VCaP (cell line): ENCODE results near the gene GAPDHS.

Experiments used
- H3K27ac ChIP-seq: fragments of 450-650 bp; 2 replicates; pipeline ENCODE4 v1.5.1; 2017
- CTCF ChIP-seq: fragments of 450-650 bp; conservative IDR thresholded peaks from 2 replicates; pipeline ENCODE4 v1.5.1; 2017; ENCODE audit warnings: mild to moderate bottlenecking, moderate library complexity

The GAPDHS gene

DNA sequence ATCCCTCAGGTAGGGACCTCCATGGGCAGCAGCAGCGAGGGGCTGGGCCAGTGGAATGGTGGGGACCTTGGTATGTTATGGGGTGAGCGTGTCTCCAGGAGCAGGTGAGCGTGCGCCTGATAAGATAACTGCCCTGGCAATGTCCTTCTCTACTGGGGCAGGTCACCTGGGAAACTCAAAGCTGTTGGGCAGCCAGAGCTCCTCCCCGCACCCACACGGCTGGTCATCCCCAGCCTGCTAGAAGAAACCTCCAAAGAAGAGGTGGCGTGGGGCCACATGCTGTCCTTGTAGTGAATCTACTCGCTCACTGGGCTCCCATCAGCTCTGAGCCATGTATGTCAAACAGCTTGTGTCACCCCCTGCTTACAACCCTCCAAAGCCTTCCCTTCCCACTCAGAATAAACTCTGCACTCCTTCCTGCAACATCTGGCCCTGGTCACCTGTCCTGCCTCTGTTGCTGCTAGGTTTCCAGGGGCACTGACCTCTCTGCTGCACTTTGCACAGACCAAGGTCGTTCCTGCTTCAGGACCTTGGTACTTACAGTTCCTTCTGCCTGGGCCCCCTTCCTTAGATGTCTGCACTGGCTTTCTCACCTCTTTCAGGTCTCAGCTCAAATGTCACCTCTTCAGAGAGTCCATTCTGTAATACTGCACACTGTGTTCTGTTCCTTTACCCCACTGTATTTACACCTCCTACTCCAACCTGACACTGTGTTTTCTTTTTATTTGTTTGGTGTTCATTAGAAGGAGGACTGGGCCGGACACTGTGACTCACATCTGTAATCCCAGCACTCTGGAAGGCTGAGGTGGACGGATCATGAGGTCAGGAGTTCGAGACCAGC is 32.0 kb downstream of the GAPDHS start:
- no peak for TF ChIP-seq CTCF
- H3K27ac ChIP-seq = no peak overlapping the region

DNA sequence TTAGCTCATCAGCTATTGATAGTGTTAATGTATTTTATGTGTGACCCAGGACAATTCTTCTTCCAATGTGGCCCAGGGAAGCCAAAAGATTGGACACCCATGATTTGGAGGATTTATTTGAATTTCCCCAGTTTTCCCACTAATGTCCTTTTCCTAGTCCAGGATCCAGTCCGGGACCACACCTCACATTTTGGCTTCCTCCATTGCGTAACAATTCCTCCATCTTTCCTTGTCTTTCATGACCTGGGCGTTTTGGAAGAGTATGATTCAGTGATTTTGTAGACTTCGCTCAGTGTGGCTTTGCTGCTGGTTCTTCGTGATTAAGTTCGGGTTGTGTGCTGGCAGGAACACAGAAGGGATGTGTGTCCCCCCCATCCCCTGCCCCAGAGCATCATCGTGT is 33.5 kb downstream of the GAPDHS start:
- no peak overlapping the region for H3K27ac ChIP-seq
- TF ChIP-seq CTCF = no peak

GRCh38 chr19:35569281-35569781 is 36.1 kb downstream of the GAPDHS start:
- H3K27ac ChIP-seq = no peak overlapping the region
- TF ChIP-seq CTCF = no peak

GRCh38 chr19:35571406-35571965 is 38.2 kb downstream of the GAPDHS start:
- no peak for TF ChIP-seq CTCF
- H3K27ac ChIP-seq = no peak overlapping the region

GRCh38 chr19:35577918-35578317 is 44.7 kb downstream of the GAPDHS start:
- no peak for TF ChIP-seq CTCF
- no peak overlapping the region for H3K27ac ChIP-seq

DNA sequence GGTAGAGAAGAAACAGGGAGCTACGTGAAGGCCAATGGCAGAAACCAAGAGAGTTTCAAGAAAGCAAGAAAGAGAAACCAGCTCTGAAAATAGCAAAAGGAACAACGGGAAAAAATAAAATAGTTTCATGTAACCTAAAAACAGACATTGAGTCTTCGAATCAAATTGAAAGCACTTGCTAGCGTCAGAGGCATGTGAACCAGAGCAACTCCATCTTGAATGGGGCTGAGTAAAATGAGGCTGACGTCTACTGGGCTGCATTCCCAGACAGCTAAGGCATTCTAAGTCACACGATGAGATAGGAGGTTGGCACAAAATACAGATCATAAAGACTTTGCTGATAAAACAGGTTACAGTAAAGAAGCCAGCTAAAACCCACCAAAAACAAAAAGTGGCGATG is 45.5 kb downstream of the GAPDHS start:
- no peak overlapping the region for H3K27ac ChIP-seq
- no peak for TF ChIP-seq CTCF

DNA sequence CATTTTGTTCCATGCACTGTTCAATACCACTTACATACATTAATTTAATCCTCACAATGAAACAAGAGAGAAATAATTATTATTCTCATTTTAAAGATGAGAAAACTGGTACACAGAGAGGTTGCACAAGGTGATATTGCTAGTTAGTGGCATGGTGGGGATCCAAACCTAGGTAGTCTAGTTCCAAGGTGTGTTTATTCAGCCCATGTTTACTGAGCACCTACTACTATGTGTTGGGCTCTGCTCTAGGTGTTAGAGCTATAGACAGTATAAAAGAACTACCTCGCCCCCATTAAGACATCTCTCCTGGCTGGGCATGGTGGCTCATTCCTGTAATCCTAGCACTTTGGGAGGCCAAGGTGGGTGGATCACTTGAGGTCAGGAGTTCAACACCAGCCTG is 49.5 kb downstream of the GAPDHS start:
- no peak for TF ChIP-seq CTCF
- H3K27ac ChIP-seq = no peak overlapping the region
